ENCODE data around the gene PPOX. TPM values are rescaled to one million over a fixed set of nuclear protein-coding genes. Genes with fewer than 3 reads are reported as not detected.
A peak's percentile ranks its signal among the peaks of the same experiment; 100 is the strongest.

The PPOX gene
- total RNA-seq, 1 donor from 2014 or later = 49.7 TPM

GRCh38 chr1:161177112-161177935 lies 11.1 kb downstream of the PPOX start, which contains the start of gene B4GALT3:
TSS of gene B4GALT3 (minus strand) at chr1:161177507. CDS start at chr1:161176060, 1,447 bp downstream.
- Mint-ChIP-seq H3K9me3 (no peaks in the 10 kb centered on the region), H3K27ac (peak within 1 kb of the TSS; percentile 98), H3K4me3 (peak within 1 kb of the TSS; percentile 96), H3K4me1 (peaks cover 23% of the 10 kb centered on the region), H3K36me3 (peaks cover 23% of the 10 kb centered on the region), H3K27me3 (ENCODE audit: low read depth) (no peaks in the 10 kb centered on the region)
- TF ChIP-seq, protein P1, sequence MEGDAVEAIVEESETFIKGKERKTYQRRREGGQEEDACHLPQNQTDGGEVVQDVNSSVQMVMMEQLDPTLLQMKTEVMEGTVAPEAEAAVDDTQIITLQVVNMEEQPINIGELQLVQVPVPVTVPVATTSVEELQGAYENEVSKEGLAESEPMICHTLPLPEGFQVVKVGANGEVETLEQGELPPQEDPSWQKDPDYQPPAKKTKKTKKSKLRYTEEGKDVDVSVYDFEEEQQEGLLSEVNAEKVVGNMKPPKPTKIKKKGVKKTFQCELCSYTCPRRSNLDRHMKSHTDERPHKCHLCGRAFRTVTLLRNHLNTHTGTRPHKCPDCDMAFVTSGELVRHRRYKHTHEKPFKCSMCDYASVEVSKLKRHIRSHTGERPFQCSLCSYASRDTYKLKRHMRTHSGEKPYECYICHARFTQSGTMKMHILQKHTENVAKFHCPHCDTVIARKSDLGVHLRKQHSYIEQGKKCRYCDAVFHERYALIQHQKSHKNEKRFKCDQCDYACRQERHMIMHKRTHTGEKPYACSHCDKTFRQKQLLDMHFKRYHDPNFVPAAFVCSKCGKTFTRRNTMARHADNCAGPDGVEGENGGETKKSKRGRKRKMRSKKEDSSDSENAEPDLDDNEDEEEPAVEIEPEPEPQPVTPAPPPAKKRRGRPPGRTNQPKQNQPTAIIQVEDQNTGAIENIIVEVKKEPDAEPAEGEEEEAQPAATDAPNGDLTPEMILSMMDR (IDR thresholded peaks at IDR 0.05; ENCODE audit: unreplicated experiment) = no peak
- peak; percentile 88 to 99 for DNase-seq (ENCODE audit: low spot score in 2 of 2, unreplicated experiment in 2 of 2)

DNA sequence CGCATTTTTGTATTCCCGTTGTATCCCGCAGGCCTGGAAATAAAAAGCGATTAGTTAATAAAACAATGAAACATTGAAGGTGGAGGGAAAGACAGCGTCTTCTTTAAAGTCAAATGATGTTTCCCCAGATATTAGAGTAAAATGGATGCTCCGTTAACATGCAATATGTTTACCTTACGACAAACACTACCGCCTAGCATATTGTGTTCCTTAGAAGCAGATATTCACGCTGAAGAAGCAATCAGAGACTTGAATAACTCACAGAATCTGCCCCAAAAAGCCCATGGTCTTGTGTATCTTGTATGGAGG lies 11.7 kb downstream of the PPOX start:
- Mint-ChIP-seq H3K27ac (peak overlapping the region; percentile 98), H3K4me3 (peak overlapping the region; percentile 96), H3K36me3 (peaks cover 19% of the 10 kb centered on the region), H3K27me3 (ENCODE audit: low read depth) (no peaks in the 10 kb centered on the region), H3K9me3 (no peaks in the 10 kb centered on the region), H3K4me1 (peaks cover 23% of the 10 kb centered on the region)
- DNase-seq (ENCODE audit: low spot score in 2 of 2, unreplicated experiment in 2 of 2) = no peak
- TF ChIP-seq, protein P1 (IDR thresholded peaks at IDR 0.05; ENCODE audit: unreplicated experiment) = no peak

- H3K4me3 Mint-ChIP-seq = no peak overlapping the region
- no peaks in the 10 kb centered on the region for H3K27me3 Mint-ChIP-seq (ENCODE audit: low read depth)
- no peaks in the 10 kb centered on the region for H3K9me3 Mint-ChIP-seq
- DNase-seq (ENCODE audit: low spot score in 2 of 2, unreplicated experiment in 2 of 2) = no peak
- peaks cover 6% of the 10 kb centered on the region for H3K36me3 Mint-ChIP-seq
- peaks cover 23% of the 10 kb centered on the region for H3K4me1 Mint-ChIP-seq
- TF ChIP-seq, protein P1 (IDR thresholded peaks at IDR 0.05; ENCODE audit: unreplicated experiment) = no peak
- no peak overlapping the region for H3K27ac Mint-ChIP-seq
Measured at GRCh38 chr1:161179698-161180097, 13.5 kb downstream of the PPOX start.

GRCh38 chr1:161180639-161181038 lies 14.4 kb downstream of the PPOX start:
- Mint-ChIP-seq H3K4me3 (no peak overlapping the region), H3K9me3 (no peaks in the 10 kb centered on the region), H3K36me3 (no peaks in the 10 kb centered on the region), H3K27ac (no peak overlapping the region), H3K27me3 (ENCODE audit: low read depth) (no peaks in the 10 kb centered on the region), H3K4me1 (peaks cover 26% of the 10 kb centered on the region)
- no peak for DNase-seq (ENCODE audit: low spot score in 2 of 2, unreplicated experiment in 2 of 2)
- TF ChIP-seq, protein P1 (IDR thresholded peaks at IDR 0.05; ENCODE audit: unreplicated experiment) = no peak

DNA sequence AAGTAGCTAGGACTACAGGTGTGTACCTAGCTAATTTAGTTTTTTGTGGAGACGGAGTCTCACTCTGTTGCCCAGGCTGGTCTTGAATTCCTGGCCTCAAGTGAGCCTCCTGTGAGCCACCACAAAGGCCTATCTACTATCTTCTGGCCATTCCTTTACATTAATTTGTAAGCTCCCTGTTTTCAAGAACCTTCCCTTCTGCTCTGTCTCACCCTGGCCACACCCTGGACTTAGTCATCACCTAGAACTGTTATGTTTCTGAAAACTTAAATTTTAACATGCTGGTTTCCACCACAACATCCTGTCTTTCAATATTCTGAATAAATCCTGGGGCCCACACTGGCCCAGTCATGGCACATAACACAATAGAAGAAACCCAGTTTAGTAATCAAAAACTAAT lies 16.0 kb downstream of the PPOX start:
- Mint-ChIP-seq H3K9me3 (no peaks in the 10 kb centered on the region), H3K36me3 (no peaks in the 10 kb centered on the region), H3K4me1 (peaks cover 15% of the 10 kb centered on the region), H3K4me3 (no peak overlapping the region), H3K27ac (no peak overlapping the region), H3K27me3 (ENCODE audit: low read depth) (no peaks in the 10 kb centered on the region)
- TF ChIP-seq, protein P1 (IDR thresholded peaks at IDR 0.05; ENCODE audit: unreplicated experiment) = no peak
- no peak for DNase-seq (ENCODE audit: low spot score in 2 of 2, unreplicated experiment in 2 of 2)
